ENCODE measurements around the gene LNX1. TPM values are rescaled to one million over a fixed set of nuclear protein-coding genes. Genes with fewer than 3 reads are reported as not detected.

The LNX1 gene
- total and polyA plus RNA-seq, 2 donors (not counting 3 experiments of a cell fraction or from before 2014, with no cell fraction given), result 0.72 to 1.3 TPM

DNA sequence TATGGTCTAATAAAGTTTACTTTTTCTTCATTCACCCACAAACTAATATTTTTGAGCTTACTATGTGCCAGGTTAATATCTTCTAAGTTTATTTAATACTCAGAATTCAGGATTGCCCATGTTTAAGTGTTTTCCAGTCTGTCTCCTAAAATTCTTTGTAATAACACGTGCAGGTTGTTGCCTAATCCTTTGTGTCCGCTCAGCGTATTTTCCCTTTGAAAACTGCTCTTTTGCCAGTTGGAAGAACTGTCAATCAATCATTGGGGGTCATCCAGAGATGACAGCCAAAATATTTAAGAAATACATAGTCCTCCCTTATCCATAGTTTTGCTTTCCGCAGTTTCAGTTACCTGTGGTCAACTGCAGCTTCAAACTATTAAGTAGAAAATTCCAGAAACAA, 63.4 kb downstream of the LNX1 start:
- Histone ChIP-seq H3K36me3 (ENCODE audit: control insufficient read depth in 2 of 2, extremely low read depth in 1 of 2, insufficient read depth in 2 of 2, low read length in 2 of 2) (no peaks in the 10 kb centered on the region), H3K9me1 (replicated peaks; ENCODE audit: control insufficient read depth, extremely low read depth, insufficient read depth, low read length) (no peaks in the 10 kb centered on the region), H3K79me2 (ENCODE audit: control insufficient read depth, insufficient read depth, low read length) (no peaks in the 10 kb centered on the region), H3K27ac (ENCODE audit: insufficient read depth, low read depth, low read length) (no peak overlapping the region), H3K4me1 (ENCODE audit: control insufficient read depth, extremely low read depth, insufficient read depth, low read length) (no peaks in the 10 kb centered on the region), H4K20me1 (replicated peaks; ENCODE audit: control insufficient read depth, extremely low read depth, insufficient read depth, low read length) (no peaks in the 10 kb centered on the region), H3K27me3 (ENCODE audit: control insufficient read depth in 2 of 2, insufficient read depth in 2 of 2, low read length in 2 of 2) (peaks cover 0 to 2% of the 10 kb centered on the region in 2 experiments), H2AFZ (ENCODE audit: low read depth, low read length) (no peak overlapping the region), H3K4me3 (replicated peaks in 1 of 3; ENCODE audit: insufficient read depth in 1 of 3, low read depth in 1 of 3, low read length in 3 of 3) (no peak overlapping the region), H3K9me3 (replicated peaks; ENCODE audit: control insufficient read depth, insufficient read depth, low read length) (no peaks in the 10 kb centered on the region), H3K9ac (replicated peaks; ENCODE audit: extremely low read depth, insufficient read depth, low read length) (no peak overlapping the region), H3K4me2 (ENCODE audit: insufficient read depth, low read length) (no peak overlapping the region)
- intact Hi-C loops (cut with micrococcal nuclease), result no loop called here
- POLR2A ChIA-PET, result no interaction called here
- FAIRE-seq (no peak), DNase-seq (ENCODE audit: low read depth, low spot score) (no peak)
- CTCF ChIA-PET, result interaction anchor here (2.0 kb wide), 1 partner anchor 706 kb away, joined by 5 read pairs; no protein-coding TSS in a partner anchor
- dilution Hi-C loops (cut with MboI; ENCODE audit: extremely low pct_ligation_motif_present, low sequenced_read_pairs), result no loop called here
- BruUV-seq (replicated peaks), result no TSS peak
- TF ChIP-seq, protein P1, sequence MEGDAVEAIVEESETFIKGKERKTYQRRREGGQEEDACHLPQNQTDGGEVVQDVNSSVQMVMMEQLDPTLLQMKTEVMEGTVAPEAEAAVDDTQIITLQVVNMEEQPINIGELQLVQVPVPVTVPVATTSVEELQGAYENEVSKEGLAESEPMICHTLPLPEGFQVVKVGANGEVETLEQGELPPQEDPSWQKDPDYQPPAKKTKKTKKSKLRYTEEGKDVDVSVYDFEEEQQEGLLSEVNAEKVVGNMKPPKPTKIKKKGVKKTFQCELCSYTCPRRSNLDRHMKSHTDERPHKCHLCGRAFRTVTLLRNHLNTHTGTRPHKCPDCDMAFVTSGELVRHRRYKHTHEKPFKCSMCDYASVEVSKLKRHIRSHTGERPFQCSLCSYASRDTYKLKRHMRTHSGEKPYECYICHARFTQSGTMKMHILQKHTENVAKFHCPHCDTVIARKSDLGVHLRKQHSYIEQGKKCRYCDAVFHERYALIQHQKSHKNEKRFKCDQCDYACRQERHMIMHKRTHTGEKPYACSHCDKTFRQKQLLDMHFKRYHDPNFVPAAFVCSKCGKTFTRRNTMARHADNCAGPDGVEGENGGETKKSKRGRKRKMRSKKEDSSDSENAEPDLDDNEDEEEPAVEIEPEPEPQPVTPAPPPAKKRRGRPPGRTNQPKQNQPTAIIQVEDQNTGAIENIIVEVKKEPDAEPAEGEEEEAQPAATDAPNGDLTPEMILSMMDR (IDR thresholded peaks at IDR 0.05; ENCODE audit: extremely low read depth in 1 of 2, insufficient read depth in 1 of 2, low read depth in 1 of 2, low read length in 2 of 2), result no peak
- no peak for TF ChIP-seq MYC (IDR thresholded peaks at IDR 0.05; ENCODE audit: low read depth, low read length)
- TF ChIP-seq MAX (IDR thresholded peaks at IDR 0.05; ENCODE audit: insufficient read depth, insufficient read length), result no peak
- TF ChIP-seq FOS (IDR thresholded peaks at IDR 0.05; ENCODE audit: borderline replicate concordance, insufficient read depth, low read length), result no peak
- no peak for TF ChIP-seq POLR2A (IDR thresholded peaks at IDR 0.05; ENCODE audit: low read depth, low read length)
- TF ChIP-seq EZH2 (IDR thresholded peaks at IDR 0.05; ENCODE audit: borderline replicate concordance, low read depth, low read length, severe bottlenecking), result no peak
- no peak for TF ChIP-seq JUN (IDR thresholded peaks at IDR 0.05; ENCODE audit: borderline replicate concordance, insufficient read depth, insufficient read length, low read depth)
- no peak for TF ChIP-seq GATA2 (IDR thresholded peaks at IDR 0.05; ENCODE audit: insufficient read depth, insufficient read length, low read depth, low read length)
- no peak for TF ChIP-seq POLR2AphosphoS5 (IDR thresholded peaks at IDR 0.05; ENCODE audit: insufficient read depth, low read depth, low read length)

Data from endothelial cell of umbilical vein (primary cell).